Left lung (tissue), 14 donors: ENCODE measurements around the gene ZBTB42. TPM values are rescaled to one million over a fixed set of nuclear protein-coding genes. Genes with fewer than 3 reads are reported as not detected.

Experiments used
- ATAC-seq: fragments of 200-7000 bp; cut with Tn5 transposase; one replicate; pipeline ENCODE4 v1.9.1; 2020; ENCODE audit warnings: moderate library complexity
- DNase-seq, 4 donors: peaks; one replicate each; pipeline ENCODE4 v3.0.0-alpha.2; 2013 to 2020
- H3K27ac ChIP-seq, 2 donors: fragments of 200-600 bp; sonication (generic) in 1 of 2; one replicate each; pipeline versions ENCODE4 v1.5.0 to v1.8.0; 2020 to 2021
- H3K27me3 ChIP-seq, 2 donors: fragments of 200-600 bp; sonication (generic) in 1 of 2; one replicate each; pipeline versions ENCODE4 v1.5.0 to v1.8.0; 2020 to 2021
- H3K36me3 ChIP-seq, 2 donors: fragments of 200-600 bp; sonication (generic) in 1 of 2; one replicate each; pipeline versions ENCODE4 v1.5.0 to v1.8.0; 2020 to 2021
- H3K4me1 ChIP-seq, 2 donors: fragments of 200-600 bp; one replicate each; pipeline ENCODE4 v1.8.0; 2021
- H3K4me3 ChIP-seq, 2 donors: fragments of 200-600 bp; sonication (generic) in 1 of 2; one replicate each; pipeline versions ENCODE4 v1.5.0 to v1.8.0; 2020 to 2021; ENCODE audit warnings: mild to moderate bottlenecking in 1 of 2
- H3K9me3 ChIP-seq, 2 donors: fragments of 200-600 bp; sonication (generic) in 1 of 2; one replicate each; pipeline versions ENCODE4 v1.5.0 to v1.8.0; 2020 to 2021
- intact Hi-C, 2 donors: fragments of 100-400 bp; cut with DNase I; formaldehyde crosslinking; loops; one replicate each; pipeline versions ENCODE4 v1.11.2 to v1.14.2; 2022
- long read RNA-seq, 12 donors: library from polyadenylated mRNA in 2 of 12; unstranded in 2 of 12; transcript quantifications; one replicate each; pipeline ENCODE4 v2.0.0 and lab custom pipeline, GENCODE V29; 2019 to 2026
- polyA plus RNA-seq, 6 donors: library from polyadenylated mRNA; unstranded; fragments of 120-200 nt; gene quantifications; one replicate each; pipeline ENCODE4 v1.2.1, GENCODE V29; 2013; ENCODE audit not compliant: insufficient read length in 6 of 6
- total RNA-seq, 2 donors: library from RNA; stranded (reverse); fragmentation: NEBNext Ultra II Directional; extraction: Animal tissue kit (Norgen Biotek cat#: 25700); gene quantifications; one replicate each; pipeline ENCODE4 v1.2.1, GENCODE V29; 2021
- TF ChIP-seq, protein P1 (sequence below), 2 donors: fragments of 200-600 bp; sonication (generic) in 1 of 2; IDR thresholded peaks; one replicate each; pipeline versions ENCODE4 v1.5.0 to v1.8.0; 2021; ENCODE audit warnings: antibody characterized with exemption in 2 of 2
- donor health status: DM: no; HTN: yes; CAD: no.
- donor health status: DM: no; HTN: no; CAD: no.

The ZBTB42 gene
- total RNA-seq (10 to 100 TPM in 1 of 2 donors, 1 to 10 TPM in 1; 9.9 to 12.1 TPM), polyA plus RNA-seq (1 to 10 TPM; 5.8 to 9.7 (median 8.7) TPM)
- long read RNA-seq, donor 1, transcript ZBTB42-201 (1 exons, 3,800 nt) = major isoform, 19 of 21 reads
- long read RNA-seq, donor 1, partial matches to known transcripts = 0 of 21 reads
- long read RNA-seq, donor 1, other reads (novel, unspliced or antisense) = 0 of 21 reads
- long read RNA-seq, donor 2, transcript ZBTB42-201 (1 exons, 3,800 nt) = major isoform, 12 of 13 reads
- long read RNA-seq, donor 2, partial matches to known transcripts = 0 of 13 reads
- long read RNA-seq, donor 2, other reads (novel, unspliced or antisense) = 0 of 13 reads
- long read RNA-seq, donor 3, transcript ZBTB42-201 (1 exons, 3,800 nt) = major isoform, 9 of 10 reads
- long read RNA-seq, donor 3, partial matches to known transcripts = 0 of 10 reads
- long read RNA-seq, donor 3, other reads (novel, unspliced or antisense) = 0 of 10 reads
- long read RNA-seq, donor 4, partial matches to known transcripts = 0 of 3 reads
- long read RNA-seq, donor 4, other reads (novel, unspliced or antisense) = 0 of 3 reads
- long read RNA-seq, donor 5, transcript ZBTB42-201 (1 exons, 3,800 nt) = major isoform, 11 of 11 reads
- long read RNA-seq, donor 5, partial matches to known transcripts = 0 of 11 reads
- long read RNA-seq, donor 5, other reads (novel, unspliced or antisense) = 0 of 11 reads
- long read RNA-seq, donor 6, transcript ZBTB42-201 (1 exons, 3,800 nt) = major isoform, 5 of 5 reads
- long read RNA-seq, donor 6, partial matches to known transcripts = 0 of 5 reads
- long read RNA-seq, donor 6, other reads (novel, unspliced or antisense) = 0 of 5 reads
- long read RNA-seq, donor 7, partial matches to known transcripts = 0 of 3 reads
- long read RNA-seq, donor 7, other reads (novel, unspliced or antisense) = 0 of 3 reads
- long read RNA-seq, donor 8, transcript ZBTB42-201 (1 exons, 3,800 nt) = major isoform, 18 of 18 reads
- long read RNA-seq, donor 8, partial matches to known transcripts = 0 of 18 reads
- long read RNA-seq, donor 8, other reads (novel, unspliced or antisense) = 0 of 18 reads
- long read RNA-seq, donor 9 = 0 reads
- long read RNA-seq, donor 10, partial matches to known transcripts = 0 of 2 reads
- long read RNA-seq, donor 10, other reads (novel, unspliced or antisense) = 0 of 2 reads
- long read RNA-seq, donor 11 = 0 reads
- long read RNA-seq, donor 12, transcript ZBTB42-201 (1 exons, 3,800 nt) = major isoform, 16 of 16 reads
- long read RNA-seq, donor 12, partial matches to known transcripts = 0 of 16 reads
- long read RNA-seq, donor 12, other reads (novel, unspliced or antisense) = 0 of 16 reads

DNA sequence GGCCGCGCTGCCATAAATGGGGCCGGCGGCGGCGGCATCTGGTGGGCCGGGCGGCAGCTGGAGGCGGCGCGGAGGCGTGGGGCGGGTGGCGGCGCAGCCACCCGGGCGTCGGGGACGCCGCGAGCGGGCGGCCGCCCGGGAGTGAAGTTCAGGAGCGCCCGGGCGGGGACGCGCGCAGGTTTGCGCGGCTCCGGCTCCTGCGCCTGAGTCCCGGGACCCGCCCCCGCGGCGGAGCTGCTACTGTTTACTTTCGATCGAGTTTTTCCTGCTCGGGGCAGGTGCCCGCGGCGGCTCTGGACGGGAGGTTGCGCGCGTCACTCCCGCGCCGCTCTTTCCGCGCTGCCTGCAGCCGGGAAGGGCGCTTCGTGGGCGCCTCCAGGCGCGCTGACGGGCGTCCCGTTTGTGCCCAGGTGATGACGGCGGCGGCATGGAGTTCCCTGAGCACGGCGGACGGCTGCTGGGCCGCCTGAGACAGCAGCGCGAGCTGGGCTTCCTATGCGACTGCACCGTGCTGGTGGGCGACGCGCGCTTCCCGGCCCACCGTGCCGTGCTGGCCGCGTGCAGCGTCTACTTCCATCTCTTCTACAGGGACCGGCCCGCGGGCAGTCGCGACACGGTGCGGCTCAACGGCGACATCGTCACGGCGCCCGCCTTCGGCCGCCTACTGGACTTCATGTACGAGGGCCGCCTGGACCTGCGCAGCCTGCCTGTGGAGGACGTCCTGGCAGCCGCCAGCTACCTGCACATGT lies at the start of gene ZBTB42:
Gene ZBTB42 (plus strand): TSS at position 331 of the 749 bp plus-strand sequence. CDS start 97 bp downstream, at position 428.
- intact Hi-C loops = no loop called here
- DNase-seq (peak; percentile 63 to 92 (median 86)), ATAC-seq (peak; percentile 59)
- H3K4me1 ChIP-seq = peaks cover 12 to 80% of the 10 kb centered on the region in 2 donors
- H3K27me3 ChIP-seq = peaks cover 0 to 13% of the 10 kb centered on the region in 2 donors
- H3K36me3 ChIP-seq = no peaks in the 10 kb centered on the region
- no peaks in the 10 kb centered on the region for H3K9me3 ChIP-seq
- peak within 1 kb of the TSS; percentile 54 to 70 for H3K4me3 ChIP-seq
- TF ChIP-seq, protein P1, sequence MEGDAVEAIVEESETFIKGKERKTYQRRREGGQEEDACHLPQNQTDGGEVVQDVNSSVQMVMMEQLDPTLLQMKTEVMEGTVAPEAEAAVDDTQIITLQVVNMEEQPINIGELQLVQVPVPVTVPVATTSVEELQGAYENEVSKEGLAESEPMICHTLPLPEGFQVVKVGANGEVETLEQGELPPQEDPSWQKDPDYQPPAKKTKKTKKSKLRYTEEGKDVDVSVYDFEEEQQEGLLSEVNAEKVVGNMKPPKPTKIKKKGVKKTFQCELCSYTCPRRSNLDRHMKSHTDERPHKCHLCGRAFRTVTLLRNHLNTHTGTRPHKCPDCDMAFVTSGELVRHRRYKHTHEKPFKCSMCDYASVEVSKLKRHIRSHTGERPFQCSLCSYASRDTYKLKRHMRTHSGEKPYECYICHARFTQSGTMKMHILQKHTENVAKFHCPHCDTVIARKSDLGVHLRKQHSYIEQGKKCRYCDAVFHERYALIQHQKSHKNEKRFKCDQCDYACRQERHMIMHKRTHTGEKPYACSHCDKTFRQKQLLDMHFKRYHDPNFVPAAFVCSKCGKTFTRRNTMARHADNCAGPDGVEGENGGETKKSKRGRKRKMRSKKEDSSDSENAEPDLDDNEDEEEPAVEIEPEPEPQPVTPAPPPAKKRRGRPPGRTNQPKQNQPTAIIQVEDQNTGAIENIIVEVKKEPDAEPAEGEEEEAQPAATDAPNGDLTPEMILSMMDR (IDR thresholded peaks at IDR 0.05) = no peak
- peak within 1 kb of the TSS; percentile 90 to 91 for H3K27ac ChIP-seq

GRCh38 chr14:104751539-104752422 lies 49.1 kb upstream of the ZBTB42 start:
- intact Hi-C loops = no loop called here
- H3K27ac ChIP-seq = peak overlapping the region; percentile 54 to 90
- H3K4me1 ChIP-seq = peaks cover 10 to 27% of the 10 kb centered on the region in 2 donors
- peak overlapping the region; percentile 93 to 94 for H3K4me3 ChIP-seq
- H3K36me3 ChIP-seq = peaks cover 0 to 15% of the 10 kb centered on the region in 2 donors
- no peaks in the 10 kb centered on the region for H3K27me3 ChIP-seq
- TF ChIP-seq, protein P1 (IDR thresholded peaks at IDR 0.05) = no peak
- ATAC-seq = no peak
- peak in 1 of 4 donors; percentile 89 for DNase-seq
- H3K9me3 ChIP-seq = no peaks in the 10 kb centered on the region

GRCh38 chr14:104752423-104752734 lies 48.5 kb upstream of the ZBTB42 start:
- no peaks in the 10 kb centered on the region for H3K9me3 ChIP-seq
- ATAC-seq (no peak), DNase-seq (no peak)
- no peaks in the 10 kb centered on the region for H3K27me3 ChIP-seq
- H3K36me3 ChIP-seq = peaks cover 0 to 21% of the 10 kb centered on the region in 2 donors
- TF ChIP-seq, protein P1 (IDR thresholded peaks at IDR 0.05) = no peak
- H3K27ac ChIP-seq = peak overlapping the region; percentile 54 to 90
- peaks cover 10 to 27% of the 10 kb centered on the region in 2 donors for H3K4me1 ChIP-seq
- intact Hi-C loops = no loop called here
- peak overlapping the region; percentile 93 to 94 for H3K4me3 ChIP-seq
